HG03565 (cell line): ENCODE measurements around the gene PRR33.

Source experiments
- ATAC-seq: cut with Tn5 transposase; IDR thresholded peaks from one replicate; pipeline ENCODE4 v1.9.1; 2021; ENCODE audit warnings: mild to moderate bottlenecking, moderate library complexity; ENCODE audit not compliant: unreplicated experiment

The PRR33 gene

GRCh38 chr11:1839924-1840779 is 51.5 kb downstream of the PRR33 start:
- ATAC-seq = no peak

- no peak for ATAC-seq
Observed at GRCh38 chr11:1839204-1839923, 52.3 kb downstream of the PRR33 start.

GRCh38 chr11:1838426-1839144 is 53.1 kb downstream of the PRR33 start, which contains the start of gene TNNI2:
TSS of gene TNNI2 (plus strand) at chr11:1838981. CDS start at chr11:1839697, 716 bp downstream.
- no peak for ATAC-seq
